HepG2 (cell line): ENCODE measurements around the gene NRL. TPM values are rescaled to one million over a fixed set of nuclear protein-coding genes. Genes with fewer than 3 reads are reported as not detected.

Experiments
- ATAD3A ChIP-seq: sonication (generic); formaldehyde crosslinking; IDR thresholded peaks from 2 replicates; pipeline ENCODE4 v1.4.0; 2020; ENCODE audit warnings: missing genetic modification reagents
- ATF7-NPFF ChIP-seq: sonication (generic); formaldehyde crosslinking; IDR thresholded peaks from 2 replicates; pipeline ENCODE4 v1.8.1; 2023; ENCODE audit warnings: mild to moderate bottlenecking, low read depth, missing genetic modification reagents, moderate library complexity
- BCL6 ChIP-seq: IDR thresholded peaks from 2 replicates; pipeline ENCODE4 v1.6.1; 2016; ENCODE audit warnings: missing genetic modification reagents, missing compliant biosample characterization
- CHD2 ChIP-seq: IDR thresholded peaks from 2 replicates; pipeline ENCODE4 v1.6.1; 2011; ENCODE audit warnings: low read depth, low read length, improper control_type of control experiment
- GFI1 ChIP-seq: sonication (generic); formaldehyde crosslinking; IDR thresholded peaks from 2 replicates; pipeline ENCODE4 v1.5.0; 2020; ENCODE audit warnings: missing genetic modification reagents, mild to moderate bottlenecking, borderline replicate concordance
- IKZF4 ChIP-seq: sonication (generic); formaldehyde crosslinking; IDR thresholded peaks from 2 replicates; pipeline ENCODE4 v1.5.1; 2020; ENCODE audit warnings: borderline replicate concordance, mild to moderate bottlenecking, low read depth, missing genetic modification reagents; ENCODE audit errors: not compliant biosample characterization
- JARID2 ChIP-seq: sonication (generic); formaldehyde crosslinking; IDR thresholded peaks from 2 replicates; pipeline ENCODE4 v1.8.1; 2023; ENCODE audit warnings: missing genetic modification reagents, inconsistent platforms; ENCODE audit not compliant: insufficient replicate concordance
- KDM2A ChIP-seq: sonication (generic); formaldehyde crosslinking; IDR thresholded peaks from 2 replicates; pipeline ENCODE4 v1.4.0; 2020; ENCODE audit warnings: low read depth, missing genetic modification reagents, borderline replicate concordance
- SMYD3 ChIP-seq: sonication (generic); formaldehyde crosslinking; IDR thresholded peaks from 2 replicates; pipeline ENCODE4 v1.8.1; 2023; ENCODE audit warnings: mild to moderate bottlenecking, missing genetic modification reagents
- SSRP1 ChIP-seq: IDR thresholded peaks from 2 replicates; pipeline ENCODE4 v1.6.1; 2016; ENCODE audit warnings: control low read depth
- ZC3H13 ChIP-seq: sonication (generic); formaldehyde crosslinking; IDR thresholded peaks from 2 replicates; pipeline ENCODE4 v1.8.1; 2023; ENCODE audit warnings: mild to moderate bottlenecking, missing genetic modification reagents, moderate library complexity
- ZKSCAN5 ChIP-seq: sonication (generic); formaldehyde crosslinking; IDR thresholded peaks from 2 replicates; pipeline ENCODE4 v1.5.1; 2020; ENCODE audit warnings: mild to moderate bottlenecking, missing genetic modification reagents
- ZNF124 ChIP-seq: sonication (generic); formaldehyde crosslinking; IDR thresholded peaks from 2 replicates; pipeline ENCODE4 v1.4.0; 2020; ENCODE audit warnings: missing genetic modification reagents
- ZNF260 ChIP-seq: sonication (generic); formaldehyde crosslinking; IDR thresholded peaks from 2 replicates; pipeline ENCODE4 v1.4.0; 2020; ENCODE audit warnings: missing genetic modification reagents, low read depth, mild to moderate bottlenecking, borderline replicate concordance
- ZNF333 ChIP-seq: sonication (generic); formaldehyde crosslinking; IDR thresholded peaks from 2 replicates; pipeline ENCODE4 v1.4.0; 2020; ENCODE audit warnings: mild to moderate bottlenecking, missing genetic modification reagents, borderline replicate concordance
- ZNF350 ChIP-seq: sonication (generic); formaldehyde crosslinking; IDR thresholded peaks from 2 replicates; pipeline ENCODE4 v1.4.0; 2020; ENCODE audit warnings: mild to moderate bottlenecking, low read depth, missing genetic modification reagents, borderline replicate concordance
- ZNF383 ChIP-seq: sonication (generic); formaldehyde crosslinking; IDR thresholded peaks from 2 replicates; pipeline ENCODE4 v1.4.0; 2020; ENCODE audit warnings: missing genetic modification reagents, mild to moderate bottlenecking, borderline replicate concordance
- ZNF737 ChIP-seq: sonication (generic); formaldehyde crosslinking; IDR thresholded peaks from 2 replicates; pipeline ENCODE4 v1.5.0; 2020; ENCODE audit warnings: missing genetic modification reagents, mild to moderate bottlenecking, borderline replicate concordance
- ZNF747 ChIP-seq: sonication (generic); formaldehyde crosslinking; IDR thresholded peaks from 2 replicates; pipeline ENCODE4 v1.8.1; 2023; ENCODE audit warnings: missing genetic modification reagents, mild to moderate bottlenecking, borderline replicate concordance
- ZSCAN29 ChIP-seq: sonication (generic); formaldehyde crosslinking; conservative IDR thresholded peaks from 2 replicates; pipeline ENCODE4 v1.4.0; 2020; ENCODE audit warnings: mild to moderate bottlenecking, missing genetic modification reagents
- polyA plus RNA-seq, 8 experiments: library from polyadenylated mRNA; depleted of rRNA in 3 of 8; stranded (reverse) in 7 of 8; unstranded in 1 of 8; fragments of >200 nt; fragmentation: Illumina TruSeq in 4 of 8; extraction: Trizol in 4 of 8; gene quantifications; 2 replicates each; pipeline versions ENCODE4 v1.2.1 to v1.2.3, GENCODE V29; 2011 to 2016; ENCODE audit warnings: low read depth in 4 of 8, missing spikeins in 1 of 8, mixed read lengths in 1 of 8; ENCODE audit not compliant: insufficient read depth in 1 of 8
- total RNA-seq, 5 experiments: library from RNA; depleted of rRNA; stranded (reverse); fragments of >200 nt; fragmentation: Illumina TruSeq; extraction: Trizol; gene quantifications; 2 replicates each; pipeline ENCODE4 v1.2.3, GENCODE V29; 2016; ENCODE audit warnings: low read depth in 1 of 5
- TF ChIP-seq, protein P1 (sequence below): sonication (generic); formaldehyde crosslinking; IDR thresholded peaks from 2 replicates; pipeline ENCODE4 v1.4.0; 2020; ENCODE audit warnings: missing genetic modification reagents, low read depth, mild to moderate bottlenecking, borderline replicate concordance
- TF ChIP-seq, protein P2 (sequence below): IDR thresholded peaks from 2 replicates; pipeline ENCODE4 v1.6.1; 2012; ENCODE audit warnings: inconsistent platforms
- TF ChIP-seq, protein P3 (sequence below): sonication (generic); formaldehyde crosslinking; IDR thresholded peaks from 2 replicates; pipeline ENCODE4 v1.4.0; 2020; ENCODE audit warnings: mild to moderate bottlenecking, missing genetic modification reagents
- TF ChIP-seq, protein P4 (sequence below): sonication (generic); formaldehyde crosslinking; IDR thresholded peaks from 2 replicates; pipeline ENCODE4 v1.4.0; 2020; ENCODE audit warnings: missing genetic modification reagents
- TF ChIP-seq, protein P5 (sequence below): sonication (generic); IDR thresholded peaks from 2 replicates; pipeline ENCODE4 v1.6.1; 2016; ENCODE audit warnings: low read depth, borderline replicate concordance

The NRL gene
- total and polyA plus RNA-seq, 2 of the 13 experiments (the other 11 are each of a cell fraction or from before 2014, with no cell fraction given): 2.5 to 4.7 TPM

DNA sequence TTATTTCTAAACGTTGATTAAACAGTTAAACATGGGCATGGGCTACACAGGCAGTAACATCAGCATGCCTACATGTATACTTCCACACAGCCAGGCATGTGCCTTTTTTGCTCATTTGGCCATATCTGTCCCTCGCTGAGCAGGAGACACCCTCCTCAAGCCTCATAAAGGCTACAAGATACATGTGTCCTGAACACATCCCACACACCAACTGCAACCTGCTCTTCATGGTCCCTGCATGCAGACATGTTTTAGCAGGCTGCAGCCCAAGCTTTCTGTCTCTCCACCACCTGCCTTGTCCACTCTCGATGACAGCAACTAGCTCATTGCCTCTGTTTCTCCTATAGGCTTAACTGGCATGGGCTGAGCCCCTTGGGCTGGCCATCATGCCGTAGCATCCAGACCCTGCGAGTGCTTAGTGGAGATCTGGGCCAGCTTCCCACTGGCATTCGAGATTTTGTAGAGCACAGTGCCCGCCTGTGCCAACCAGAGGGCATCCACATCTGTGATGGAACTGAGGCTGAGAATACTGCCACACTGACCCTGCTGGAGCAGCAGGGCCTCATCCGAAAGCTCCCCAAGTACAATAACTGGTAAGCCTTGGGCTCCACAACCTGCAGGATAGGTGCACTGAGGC lies 18.1 kb downstream of the NRL start (continued):
- TF ChIP-seq, protein P1, sequence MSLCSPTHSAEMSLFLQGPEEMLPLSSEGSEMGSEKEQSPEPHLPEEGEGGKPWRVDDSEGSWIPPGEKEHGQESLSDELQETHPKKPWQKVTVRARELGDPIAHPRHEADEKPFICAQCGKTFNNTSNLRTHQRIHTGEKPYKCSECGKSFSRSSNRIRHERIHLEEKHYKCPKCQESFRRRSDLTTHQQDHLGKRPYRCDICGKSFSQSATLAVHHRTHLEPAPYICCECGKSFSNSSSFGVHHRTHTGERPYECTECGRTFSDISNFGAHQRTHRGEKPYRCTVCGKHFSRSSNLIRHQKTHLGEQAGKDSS (CRISPR knock-in tag): no peak
- TF ChIP-seq CHD2 (no peak), IKZF4 (CRISPR knock-in tag) (no peak), ZNF747 (CRISPR knock-in tag) (peak; percentile 51; the same call in 1 of the 2 replicates), ZKSCAN5 (CRISPR knock-in tag) (peak; percentile 45; the same call in 1 of the 2 replicates), ZNF260 (CRISPR knock-in tag) (no peak), ZNF737 (CRISPR knock-in tag) (no peak), ZSCAN29 (CRISPR knock-in tag) (no peak), ZNF350 (CRISPR knock-in tag) (peak; percentile 65), GFI1 (CRISPR knock-in tag) (no peak), ATF7-NPFF (CRISPR knock-in tag) (0 out of 2 replicates have a peak, but pooled peaks have one; percentile 12), ZNF124 (CRISPR knock-in tag) (no peak), ZNF333 (CRISPR knock-in tag) (peak; percentile 90; the same call in 1 of the 2 replicates), ZC3H13 (CRISPR knock-in tag) (no peak), SSRP1 (CRISPR knock-in tag) (peak; percentile 97), ZNF383 (CRISPR knock-in tag) (no peak), JARID2 (no peak), SMYD3 (no peak), KDM2A (CRISPR knock-in tag) (no peak; the same call in 1 of the 2 replicates), ATAD3A (no peak), BCL6 (CRISPR knock-in tag) (no peak)
- TF ChIP-seq, protein P2, sequence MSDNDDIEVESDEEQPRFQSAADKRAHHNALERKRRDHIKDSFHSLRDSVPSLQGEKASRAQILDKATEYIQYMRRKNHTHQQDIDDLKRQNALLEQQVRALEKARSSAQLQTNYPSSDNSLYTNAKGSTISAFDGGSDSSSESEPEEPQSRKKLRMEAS: no peak
- TF ChIP-seq, protein P3, sequence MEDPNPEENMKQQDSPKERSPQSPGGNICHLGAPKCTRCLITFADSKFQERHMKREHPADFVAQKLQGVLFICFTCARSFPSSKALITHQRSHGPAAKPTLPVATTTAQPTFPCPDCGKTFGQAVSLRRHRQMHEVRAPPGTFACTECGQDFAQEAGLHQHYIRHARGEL (CRISPR knock-in tag): no peak
- TF ChIP-seq, protein P4, sequence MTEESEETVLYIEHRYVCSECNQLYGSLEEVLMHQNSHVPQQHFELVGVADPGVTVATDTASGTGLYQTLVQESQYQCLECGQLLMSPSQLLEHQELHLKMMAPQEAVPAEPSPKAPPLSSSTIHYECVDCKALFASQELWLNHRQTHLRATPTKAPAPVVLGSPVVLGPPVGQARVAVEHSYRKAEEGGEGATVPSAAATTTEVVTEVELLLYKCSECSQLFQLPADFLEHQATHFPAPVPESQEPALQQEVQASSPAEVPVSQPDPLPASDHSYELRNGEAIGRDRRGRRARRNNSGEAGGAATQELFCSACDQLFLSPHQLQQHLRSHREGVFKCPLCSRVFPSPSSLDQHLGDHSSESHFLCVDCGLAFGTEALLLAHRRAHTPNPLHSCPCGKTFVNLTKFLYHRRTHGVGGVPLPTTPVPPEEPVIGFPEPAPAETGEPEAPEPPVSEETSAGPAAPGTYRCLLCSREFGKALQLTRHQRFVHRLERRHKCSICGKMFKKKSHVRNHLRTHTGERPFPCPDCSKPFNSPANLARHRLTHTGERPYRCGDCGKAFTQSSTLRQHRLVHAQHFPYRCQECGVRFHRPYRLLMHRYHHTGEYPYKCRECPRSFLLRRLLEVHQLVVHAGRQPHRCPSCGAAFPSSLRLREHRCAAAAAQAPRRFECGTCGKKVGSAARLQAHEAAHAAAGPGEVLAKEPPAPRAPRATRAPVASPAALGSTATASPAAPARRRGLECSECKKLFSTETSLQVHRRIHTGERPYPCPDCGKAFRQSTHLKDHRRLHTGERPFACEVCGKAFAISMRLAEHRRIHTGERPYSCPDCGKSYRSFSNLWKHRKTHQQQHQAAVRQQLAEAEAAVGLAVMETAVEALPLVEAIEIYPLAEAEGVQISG: peak; percentile 27; the same call in 1 of the 2 replicates
- TF ChIP-seq, protein P5, sequence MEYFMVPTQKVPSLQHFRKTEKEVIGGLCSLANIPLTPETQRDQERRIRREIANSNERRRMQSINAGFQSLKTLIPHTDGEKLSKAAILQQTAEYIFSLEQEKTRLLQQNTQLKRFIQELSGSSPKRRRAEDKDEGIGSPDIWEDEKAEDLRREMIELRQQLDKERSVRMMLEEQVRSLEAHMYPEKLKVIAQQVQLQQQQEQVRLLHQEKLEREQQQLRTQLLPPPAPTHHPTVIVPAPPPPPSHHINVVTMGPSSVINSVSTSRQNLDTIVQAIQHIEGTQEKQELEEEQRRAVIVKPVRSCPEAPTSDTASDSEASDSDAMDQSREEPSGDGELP: no peak
